HG02759 (cell line): Measurements from ENCODE around the gene HAUS5.

Experiments
- ATAC-seq: cut with Tn5 transposase; IDR thresholded peaks from one replicate; pipeline ENCODE4 v1.9.1; 2021; ENCODE audit warnings: mild to moderate bottlenecking, moderate library complexity; ENCODE audit not compliant: unreplicated experiment

The HAUS5 gene

GRCh38 chr19:35666251-35666913 lies 53.8 kb downstream of the HAUS5 start, which contains the start of gene UPK1A:
Gene UPK1A (plus strand): TSS chr19:35666517. CDS start chr19:35666813, 296 bp downstream.
- ATAC-seq, result no peak

GRCh38 chr19:35669566-35669965 lies 57.0 kb downstream of the HAUS5 start:
- ATAC-seq, result no peak

DNA sequence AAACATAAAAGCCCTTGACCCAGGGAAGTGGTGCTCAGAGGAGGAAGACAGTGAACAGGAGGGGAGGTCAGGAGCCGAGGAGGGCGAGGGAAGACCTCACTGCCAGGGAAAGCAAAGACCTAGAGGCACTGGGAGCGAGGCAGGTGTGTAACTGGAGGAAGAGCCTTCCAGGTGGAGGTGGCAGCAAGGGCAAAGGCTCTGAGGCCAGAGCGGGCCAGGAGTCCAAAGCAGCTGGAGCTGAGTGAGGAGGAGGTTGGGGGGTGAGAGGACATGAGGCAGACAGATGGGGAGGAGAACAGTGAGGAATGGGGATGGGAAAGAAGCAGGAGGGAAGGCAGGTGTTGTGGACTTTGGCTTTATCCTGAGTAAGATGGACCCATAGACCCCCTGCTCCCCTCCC lies 57.4 kb downstream of the HAUS5 start:
- no peak for ATAC-seq

DNA sequence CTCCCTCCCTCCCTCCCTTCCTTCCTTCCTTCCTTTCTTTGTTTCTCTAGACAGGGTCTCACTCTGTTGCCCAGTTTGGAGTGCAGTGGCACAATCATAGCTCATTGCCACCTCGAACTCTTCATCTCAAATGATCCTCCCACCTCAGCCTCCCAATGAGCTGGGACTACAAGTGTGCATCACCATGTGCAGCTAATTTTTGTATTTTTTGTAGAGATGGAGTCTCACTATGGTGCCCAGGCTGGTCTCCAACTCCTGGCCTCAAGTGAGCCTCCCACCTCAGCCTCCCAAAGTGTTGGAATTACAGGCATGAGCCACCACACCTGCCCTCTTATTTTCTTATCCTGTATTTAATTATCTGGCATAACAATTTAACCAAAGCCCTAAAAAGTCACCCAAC lies 58.2 kb downstream of the HAUS5 start:
- no peak for ATAC-seq

- ATAC-seq, result no peak
Observed at GRCh38 chr19:35671818-35672217, 59.3 kb downstream of the HAUS5 start.

DNA sequence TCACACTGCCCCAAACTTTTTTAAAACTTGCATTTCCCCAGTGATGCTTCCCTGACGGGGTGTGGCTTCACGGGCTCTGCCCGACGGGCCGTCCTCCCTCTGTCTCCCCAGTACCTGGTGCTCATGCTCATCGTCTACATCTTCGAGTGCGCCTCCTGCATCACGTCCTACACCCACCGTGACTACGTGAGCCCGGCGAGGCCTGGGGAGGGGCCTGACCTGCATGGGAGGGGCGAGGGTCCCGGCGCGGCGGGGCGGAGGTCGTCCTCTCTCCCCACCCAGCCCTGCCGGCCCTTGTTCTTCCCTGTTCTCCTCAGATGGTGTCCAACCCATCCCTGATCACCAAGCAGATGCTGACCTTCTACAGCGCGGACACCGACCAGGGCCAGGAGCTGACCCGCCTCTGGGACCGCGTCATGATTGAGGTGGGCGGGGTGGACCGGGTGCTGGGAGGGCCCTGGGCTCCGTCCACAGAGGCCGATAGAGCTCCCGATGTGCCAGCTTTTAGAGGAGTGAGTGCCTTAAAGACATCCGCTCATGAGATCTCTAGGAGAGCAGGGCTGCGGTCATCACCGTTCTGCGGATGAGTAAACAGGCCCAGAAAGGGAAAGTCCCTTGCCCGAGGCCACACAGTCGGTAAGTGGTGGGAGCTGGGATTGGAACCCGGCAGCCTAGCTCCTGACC lies 60.7 kb downstream of the HAUS5 start:
- no peak for ATAC-seq
